SK-N-SH (cell line): ENCODE results near the gene CENPE.

ENCODE experiments used
- CTCF ChIP-seq: fragments of 200-600 bp; sonication (generic); IDR thresholded peaks from 2 replicates; pipeline ENCODE4 v1.6.1; 2017; ENCODE audit warnings: antibody characterized with exemption, mild to moderate bottlenecking, moderate library complexity
- GABPA ChIP-seq: IDR thresholded peaks from 2 replicates; pipeline ENCODE4 v1.4.0; 2012; ENCODE audit warnings: low read depth, mild to moderate bottlenecking
- GATA2 ChIP-seq: sonication (generic); formaldehyde crosslinking; IDR thresholded peaks from 2 replicates; pipeline ENCODE4 v1.5.0; 2020; ENCODE audit warnings: mild to moderate bottlenecking, missing genetic modification reagents
- MEF2A ChIP-seq: IDR thresholded peaks from 2 replicates; pipeline ENCODE4 v1.4.0; 2012; ENCODE audit warnings: low read depth, borderline replicate concordance
- POLR2AphosphoS5 ChIP-seq: IDR thresholded peaks from 2 replicates; pipeline ENCODE4 v1.6.1; 2012; ENCODE audit warnings: low read depth, low read length
- RFX5 ChIP-seq: IDR thresholded peaks from 2 replicates; pipeline ENCODE4 v1.6.1; 2012; ENCODE audit warnings: mild to moderate bottlenecking, improper control_type of control experiment, low read length
- TAF1 ChIP-seq: IDR thresholded peaks from 2 replicates; pipeline ENCODE4 v1.6.1; 2012; ENCODE audit warnings: low read depth, mild to moderate bottlenecking, low read length, moderate library complexity, borderline replicate concordance
- USF1 ChIP-seq: IDR thresholded peaks from 2 replicates; pipeline ENCODE4 v1.4.0; 2012; ENCODE audit warnings: low read depth, borderline replicate concordance
- USF2 ChIP-seq: fragments of 150-350 bp; IDR thresholded peaks from 2 replicates; pipeline ENCODE4 v1.6.1; 2017; ENCODE audit warnings: antibody characterized with exemption, low read length, low read depth, borderline replicate concordance

- TF ChIP-seq USF1 (no peak), MEF2A (no peak), USF2 (no peak), POLR2AphosphoS5 (no peak), GABPA (no peak), GATA2 (CRISPR knock-in tag) (no peak), TAF1 (no peak), CTCF (no peak), RFX5 (no peak)
Measured at GRCh38 chr4:103126126-103126525, 72.0 kb downstream of the CENPE start.
